ENCODE results near the gene IGF2BP3. TPM values are rescaled to one million over a fixed set of nuclear protein-coding genes. Genes with fewer than 3 reads are reported as not detected.
"Not testable (repeated sequence)": the region's sequence is repeated elsewhere in the genome, so short reads cannot be mapped to it uniquely, and the experiment has no call there.

The IGF2BP3 gene
- total RNA-seq, 1 donor, result 2.5 TPM

DNA sequence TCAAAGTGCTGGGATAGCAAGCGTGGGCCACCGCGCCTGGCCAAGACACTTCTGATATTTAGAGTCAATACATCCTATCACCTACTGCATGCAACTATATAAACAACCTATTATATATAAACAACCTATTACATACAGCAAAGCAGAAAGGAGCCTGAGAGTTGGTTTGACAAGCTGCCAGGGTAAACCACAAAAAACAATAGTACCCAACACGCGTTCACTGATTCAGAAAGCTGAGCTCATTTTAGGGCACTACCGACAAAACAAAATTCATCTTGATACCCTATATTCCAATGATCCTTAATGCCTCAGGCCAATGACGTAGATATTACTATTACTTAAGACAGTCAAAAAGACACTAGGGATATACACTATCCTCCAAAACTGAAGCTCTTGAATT, 154.9 kb downstream of the IGF2BP3 start:
- peaks cover 22% of the 10 kb centered on the region for H3K36me3 ChIP-seq (ENCODE audit: insufficient read depth, low read length)
- no peak overlapping the region for H2AFZ ChIP-seq (ENCODE audit: low read length)
- H3K4me1 ChIP-seq (ENCODE audit: insufficient read depth, low read length), result peaks cover 17% of the 10 kb centered on the region
- no peak overlapping the region for H3K4me2 ChIP-seq (ENCODE audit: insufficient read depth, low read length)
- H3K79me2 ChIP-seq (ENCODE audit: insufficient read depth, low read length), result peaks cover 2% of the 10 kb centered on the region
- H3K27me3 ChIP-seq (ENCODE audit: insufficient read depth, low read length), result no peaks in the 10 kb centered on the region
- no peak for TF ChIP-seq CTCF (IDR thresholded peaks at IDR 0.05; ENCODE audit: extremely low read depth, low read depth, low read length)
- no peak for DNase-seq (ENCODE audit: insufficient read length, low spot score, missing footprints)
- peak overlapping the region; percentile 24 for H3K27ac ChIP-seq (ENCODE audit: low read depth, low read length)
- H4K20me1 ChIP-seq (ENCODE audit: insufficient read depth, low read length), result no peaks in the 10 kb centered on the region
- H3K9me3 ChIP-seq (ENCODE audit: low read depth, low read length), result no peaks in the 10 kb centered on the region
- H3K4me3 ChIP-seq (ENCODE audit: insufficient read depth, low read length), result no peak overlapping the region

DNA sequence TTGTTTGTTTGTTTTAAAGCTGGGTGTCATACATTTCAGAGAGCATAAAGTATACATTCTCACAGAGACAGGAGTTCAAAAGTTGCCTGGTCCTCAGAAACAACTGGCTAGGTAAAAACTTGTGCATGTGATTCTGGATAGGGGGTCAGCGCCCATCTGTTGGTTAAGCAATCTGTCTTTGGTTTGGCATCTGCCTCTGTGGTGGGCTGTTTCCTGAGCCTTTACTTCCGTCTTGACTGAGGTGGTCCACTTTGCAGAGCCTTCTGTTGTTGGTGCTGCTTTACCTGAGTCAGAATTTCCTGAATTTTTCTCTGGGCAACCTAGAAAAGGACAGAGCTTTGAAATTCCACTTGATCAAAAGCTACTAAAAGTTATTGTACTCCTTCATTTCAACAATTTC, 158.2 kb downstream of the IGF2BP3 start:
- H3K9me3 ChIP-seq (ENCODE audit: low read depth, low read length); H3K4me3 ChIP-seq (ENCODE audit: insufficient read depth, low read length); H2AFZ ChIP-seq (ENCODE audit: low read length); H3K27me3 ChIP-seq (ENCODE audit: insufficient read depth, low read length); H4K20me1 ChIP-seq (ENCODE audit: insufficient read depth, low read length); H3K4me2 ChIP-seq (ENCODE audit: insufficient read depth, low read length); DNase-seq (ENCODE audit: insufficient read length, low spot score, missing footprints); H3K27ac ChIP-seq (ENCODE audit: low read depth, low read length): not testable (repeated sequence)
- H3K36me3 ChIP-seq (ENCODE audit: insufficient read depth, low read length), result peaks cover 41% of the 10 kb centered on the region
- peaks cover 17% of the 10 kb centered on the region for H3K4me1 ChIP-seq (ENCODE audit: insufficient read depth, low read length)
- peaks cover 20% of the 10 kb centered on the region for H3K79me2 ChIP-seq (ENCODE audit: insufficient read depth, low read length)

- H3K27me3 ChIP-seq (ENCODE audit: insufficient read depth, low read length), result no peaks in the 10 kb centered on the region
- no peaks in the 10 kb centered on the region for H3K9me3 ChIP-seq (ENCODE audit: low read depth, low read length)
- H3K4me2 ChIP-seq (ENCODE audit: insufficient read depth, low read length), result no peak overlapping the region
- H3K27ac ChIP-seq (ENCODE audit: low read depth, low read length), result no peak overlapping the region
- no peak overlapping the region for H2AFZ ChIP-seq (ENCODE audit: low read length)
- TF ChIP-seq CTCF (IDR thresholded peaks at IDR 0.05; ENCODE audit: extremely low read depth, low read depth, low read length), result no peak
- no peak for DNase-seq (ENCODE audit: insufficient read length, low spot score, missing footprints)
- no peak overlapping the region for H3K4me3 ChIP-seq (ENCODE audit: insufficient read depth, low read length)
- H3K36me3 ChIP-seq (ENCODE audit: insufficient read depth, low read length), result peaks cover 41% of the 10 kb centered on the region
- H3K4me1 ChIP-seq (ENCODE audit: insufficient read depth, low read length), result no peaks in the 10 kb centered on the region
- peaks cover 54% of the 10 kb centered on the region for H3K79me2 ChIP-seq (ENCODE audit: insufficient read depth, low read length)
- H4K20me1 ChIP-seq (ENCODE audit: insufficient read depth, low read length), result peaks cover 14% of the 10 kb centered on the region
These were observed 161.5 kb downstream of the IGF2BP3 start for GRCh38 chr7:23308754-23309153.

GRCh38 chr7:23306936-23307521, 163.3 kb downstream of the IGF2BP3 start:
- peaks cover 34% of the 10 kb centered on the region for H3K36me3 ChIP-seq (ENCODE audit: insufficient read depth, low read length)
- no peaks in the 10 kb centered on the region for H3K27me3 ChIP-seq (ENCODE audit: insufficient read depth, low read length)
- no peak overlapping the region for H3K4me2 ChIP-seq (ENCODE audit: insufficient read depth, low read length)
- H3K4me1 ChIP-seq (ENCODE audit: insufficient read depth, low read length), result peaks cover 3% of the 10 kb centered on the region
- H3K9me3 ChIP-seq (ENCODE audit: low read depth, low read length), result no peaks in the 10 kb centered on the region
- H3K27ac ChIP-seq (ENCODE audit: low read depth, low read length), result no peak overlapping the region
- no peak overlapping the region for H3K4me3 ChIP-seq (ENCODE audit: insufficient read depth, low read length)
- no peak for DNase-seq (ENCODE audit: insufficient read length, low spot score, missing footprints)
- peaks cover 16% of the 10 kb centered on the region for H4K20me1 ChIP-seq (ENCODE audit: insufficient read depth, low read length)
- TF ChIP-seq CTCF (IDR thresholded peaks at IDR 0.05; ENCODE audit: extremely low read depth, low read depth, low read length), result no peak
- peaks cover 71% of the 10 kb centered on the region for H3K79me2 ChIP-seq (ENCODE audit: insufficient read depth, low read length)
- no peak overlapping the region for H2AFZ ChIP-seq (ENCODE audit: low read length)
